ENCODE data around the gene PRIMPOL. TPM values are rescaled to one million over a fixed set of nuclear protein-coding genes. Genes with fewer than 3 reads are reported as not detected.

PRIMPOL gene
- total and polyA plus RNA-seq, 9 of the 15 experiments (the other 6 are each of a cell fraction or from before 2014, with no cell fraction given), result 11.0 to 32.0 (median 16.1) TPM

GRCh38 chr4:184643731-184644130 is 5.8 kb upstream of the PRIMPOL start:
- H3K9me3 ChIP-seq (replicated peaks; ENCODE audit: control insufficient read depth, insufficient read depth, low read depth, low read length), result no peaks in the 10 kb centered on the region
- no peaks in the 10 kb centered on the region for H3K9me1 ChIP-seq (ENCODE audit: control insufficient read depth, insufficient read depth, low read length)
- H3K27ac ChIP-seq (ENCODE audit: extremely low read depth, low read depth, low read length), result no peak overlapping the region
- H4K20me1 ChIP-seq (replicated peaks; ENCODE audit: control insufficient read depth, insufficient read depth, low read length), result peaks cover 7% of the 10 kb centered on the region; the same call in 1 of the 2 replicates
- intact Hi-C loops (cut with micrococcal nuclease) (loop anchor here (10.0 kb wide), 1 partner anchor 361 kb away; no protein-coding TSS in a partner anchor), in situ Hi-C loops (cut with MboI) (no loop called here)
- ATAC-seq (no peak), DNase-seq (ENCODE audit: extremely low read depth in 1 of 4, low spot score in 3 of 4) (no peak), FAIRE-seq (no peak)
- no TSS peak for BruUV-seq (replicated peaks)
- no peak overlapping the region for H2AFZ ChIP-seq (ENCODE audit: low read depth, low read length)
- ChIA-PET POLR2A (no interaction called here), CTCF (ENCODE audit: low intra/inter-chr PET ratio) (no interaction called here)
- no peak overlapping the region for H3K4me2 ChIP-seq (ENCODE audit: insufficient read depth, low read length)
- no peak overlapping the region for H3K4me3 ChIP-seq
- peaks cover 13 to 14% of the 10 kb centered on the region in 2 experiments for H3K4me1 ChIP-seq (replicated peaks in 1 of 2; ENCODE audit: control insufficient read depth in 2 of 2, insufficient read depth in 2 of 2, low read length in 2 of 2)
- H3K9ac ChIP-seq (ENCODE audit: insufficient read depth in 1 of 2, low read depth in 2 of 2, low read length in 2 of 2), result no peak overlapping the region
- 62% methylated on average over 1 of the region's 1 CpG for WGBS (ENCODE audit: insufficient coverage, low coverage, missing lambda C conversion rate)
- peaks cover 59% of the 10 kb centered on the region for H3K36me3 ChIP-seq (ENCODE audit: control insufficient read depth, insufficient read depth, low read length)
- no peaks in the 10 kb centered on the region for H3K27me3 ChIP-seq (ENCODE audit: control insufficient read depth in 2 of 2, insufficient read depth in 2 of 2, low read length in 2 of 2)
- H3K79me2 ChIP-seq (ENCODE audit: control insufficient read depth, insufficient read depth, low read length), result peaks cover 72% of the 10 kb centered on the region
- TF ChIP-seq RBM34 (IDR thresholded peaks at IDR 0.05; ENCODE audit: borderline replicate concordance, insufficient read depth, low read length) (no peak), EZH2 (IDR thresholded peaks at IDR 0.05; ENCODE audit: borderline replicate concordance, low read depth, low read length) (no peak), THRAP3 (IDR thresholded peaks at IDR 0.05; ENCODE audit: borderline replicate concordance) (no peak), ZNF444 (CRISPR knock-in tag; IDR thresholded peaks at IDR 0.05) (no peak), ZNF134 (CRISPR knock-in tag; conservative IDR thresholded peaks at IDR 0.05) (no peak), HEY1 (CRISPR knock-in tag; IDR thresholded peaks at IDR 0.05; ENCODE audit: borderline replicate concordance) (no peak), ATF7 (IDR thresholded peaks at IDR 0.05) (no peak), TBP (optimal IDR thresholded peaks at IDR 0.05; ENCODE audit: low read depth, low read length) (no peak), RFX5 (IDR thresholded peaks at IDR 0.05; ENCODE audit: low read depth, low read length) (no peak), POLR2AphosphoS2 (IDR thresholded peaks at IDR 0.05; ENCODE audit: low read length) (no peak), GATA2 (CRISPR knock-in tag; IDR thresholded peaks at IDR 0.05) (no peak), NBN (IDR thresholded peaks at IDR 0.05; ENCODE audit: low read depth) (no peak), ZNF121 (CRISPR knock-in tag; conservative IDR thresholded peaks at IDR 0.05) (no peak), RBBP5 (IDR thresholded peaks at IDR 0.05; ENCODE audit: borderline replicate concordance, insufficient read depth, low read length, poor library complexity, severe bottlenecking) (no peak), RNF219 (CRISPR knock-in tag; IDR thresholded peaks at IDR 0.05) (no peak), STAT5A (IDR thresholded peaks at IDR 0.05; ENCODE audit: borderline replicate concordance, low read length) (no peak), MTF1 (CRISPR knock-in tag; IDR thresholded peaks at IDR 0.05; ENCODE audit: borderline replicate concordance) (no peak)
- TF ChIP-seq, protein P1, sequence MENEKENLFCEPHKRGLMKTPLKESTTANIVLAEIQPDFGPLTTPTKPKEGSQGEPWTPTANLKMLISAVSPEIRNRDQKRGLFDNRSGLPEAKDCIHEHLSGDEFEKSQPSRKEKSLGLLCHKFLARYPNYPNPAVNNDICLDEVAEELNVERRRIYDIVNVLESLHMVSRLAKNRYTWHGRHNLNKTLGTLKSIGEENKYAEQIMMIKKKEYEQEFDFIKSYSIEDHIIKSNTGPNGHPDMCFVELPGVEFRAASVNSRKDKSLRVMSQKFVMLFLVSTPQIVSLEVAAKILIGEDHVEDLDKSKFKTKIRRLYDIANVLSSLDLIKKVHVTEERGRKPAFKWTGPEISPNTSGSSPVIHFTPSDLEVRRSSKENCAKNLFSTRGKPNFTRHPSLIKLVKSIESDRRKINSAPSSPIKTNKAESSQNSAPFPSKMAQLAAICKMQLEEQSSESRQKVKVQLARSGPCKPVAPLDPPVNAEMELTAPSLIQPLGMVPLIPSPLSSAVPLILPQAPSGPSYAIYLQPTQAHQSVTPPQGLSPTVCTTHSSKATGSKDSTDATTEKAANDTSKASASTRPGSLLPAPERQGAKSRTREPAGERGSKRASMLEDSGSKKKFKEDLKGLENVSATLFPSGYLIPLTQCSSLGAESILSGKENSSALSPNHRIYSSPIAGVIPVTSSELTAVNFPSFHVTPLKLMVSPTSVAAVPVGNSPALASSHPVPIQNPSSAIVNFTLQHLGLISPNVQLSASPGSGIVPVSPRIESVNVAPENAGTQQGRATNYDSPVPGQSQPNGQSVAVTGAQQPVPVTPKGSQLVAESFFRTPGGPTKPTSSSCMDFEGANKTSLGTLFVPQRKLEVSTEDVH (IDR thresholded peaks at IDR 0.05; ENCODE audit: low read depth, partially characterized antibody), result no peak
- TF ChIP-seq, protein P2, sequence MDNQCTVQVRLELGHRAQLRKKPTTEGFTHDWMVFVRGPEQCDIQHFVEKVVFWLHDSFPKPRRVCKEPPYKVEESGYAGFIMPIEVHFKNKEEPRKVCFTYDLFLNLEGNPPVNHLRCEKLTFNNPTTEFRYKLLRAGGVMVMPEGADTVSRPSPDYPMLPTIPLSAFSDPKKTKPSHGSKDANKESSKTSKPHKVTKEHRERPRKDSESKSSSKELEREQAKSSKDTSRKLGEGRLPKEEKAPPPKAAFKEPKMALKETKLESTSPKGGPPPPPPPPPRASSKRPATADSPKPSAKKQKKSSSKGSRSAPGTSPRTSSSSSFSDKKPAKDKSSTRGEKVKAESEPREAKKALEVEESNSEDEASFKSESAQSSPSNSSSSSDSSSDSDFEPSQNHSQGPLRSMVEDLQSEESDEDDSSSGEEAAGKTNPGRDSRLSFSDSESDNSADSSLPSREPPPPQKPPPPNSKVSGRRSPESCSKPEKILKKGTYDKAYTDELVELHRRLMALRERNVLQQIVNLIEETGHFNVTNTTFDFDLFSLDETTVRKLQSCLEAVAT (IDR thresholded peaks at IDR 0.05), result no peak

Data from K562 (cell line).